H9 (cell line): Measurements from ENCODE around the gene ZCWPW1. TPM values are rescaled to one million over a fixed set of nuclear protein-coding genes. Genes with fewer than 3 reads are reported as not detected.
"Not testable (repeated sequence)": the region's sequence is repeated elsewhere in the genome, so short reads cannot be mapped to it uniquely, and the experiment has no call there.

Experiments
- DNase-seq: peaks from one replicate; pipeline ENCODE4 v3.0.0-alpha.2; 2017
- H2AFZ ChIP-seq: one replicate; pipeline ENCODE4 v1.6.1; 2013; ENCODE audit warnings: mild to moderate bottlenecking, low read length, control low read depth, moderate library complexity
- H2AK5ac ChIP-seq: 2 replicates; pipeline ENCODE4 v1.6.1; 2013; ENCODE audit warnings: low read length, control low read depth, mixed read lengths; ENCODE audit not compliant: insufficient read length
- H2BK120ac ChIP-seq: one replicate; pipeline ENCODE4 v1.6.1; 2013; ENCODE audit warnings: low read depth, mild to moderate bottlenecking, low read length, control low read depth, inconsistent platforms; ENCODE audit not compliant: poor library complexity, severe bottlenecking
- H2BK12ac ChIP-seq: 2 replicates; pipeline ENCODE4 v1.6.1; 2013; ENCODE audit warnings: low read length, control low read depth, mixed read lengths, low read depth; ENCODE audit not compliant: insufficient read length
- H2BK15ac ChIP-seq: 2 replicates; pipeline ENCODE4 v1.6.1; 2013; ENCODE audit warnings: low read depth, low read length, control low read depth
- H2BK20ac ChIP-seq: one replicate; pipeline ENCODE4 v1.6.1; 2013; ENCODE audit warnings: low read depth, mild to moderate bottlenecking, low read length, control low read depth, inconsistent platforms; ENCODE audit not compliant: poor library complexity, severe bottlenecking
- H2BK5ac ChIP-seq: 2 replicates; pipeline ENCODE4 v1.6.1; 2013; ENCODE audit warnings: low read length, control low read depth, mixed read lengths; ENCODE audit not compliant: insufficient read length
- H3K14ac ChIP-seq: 2 replicates; pipeline ENCODE4 v1.6.1; 2013; ENCODE audit warnings: low read length, control low read depth; ENCODE audit not compliant: insufficient read depth
- H3K18ac ChIP-seq: 2 replicates; pipeline ENCODE4 v1.6.1; 2013; ENCODE audit warnings: low read depth, mild to moderate bottlenecking, mixed read lengths, low read length, control low read depth; ENCODE audit not compliant: insufficient read length
- H3K23ac ChIP-seq: 2 replicates; pipeline ENCODE4 v1.6.1; 2013; ENCODE audit warnings: low read length, control low read depth, mixed read lengths, low read depth; ENCODE audit not compliant: insufficient read length
- H3K23me2 ChIP-seq: 2 replicates; pipeline ENCODE4 v1.6.1; 2013; ENCODE audit warnings: low read depth, mild to moderate bottlenecking, mixed read lengths, low read length, control low read depth; ENCODE audit not compliant: insufficient read length, poor library complexity, severe bottlenecking
- H3K27ac ChIP-seq: 2 replicates; pipeline ENCODE4 v1.5.1; 2013; ENCODE audit warnings: low read length, control low read depth, mixed read lengths, low read depth; ENCODE audit not compliant: insufficient read length
- H3K27me3 ChIP-seq: 2 replicates; pipeline ENCODE4 v1.6.1; 2013; ENCODE audit warnings: low read length, control low read depth, inconsistent platforms; ENCODE audit not compliant: insufficient read depth
- H3K4ac ChIP-seq: 2 replicates; pipeline ENCODE4 v1.6.1; 2013; ENCODE audit warnings: low read depth, mild to moderate bottlenecking, control low read depth, inconsistent platforms, low read length, moderate library complexity
- H3K4me1 ChIP-seq: 2 replicates; pipeline ENCODE4 v1.6.1; 2013; ENCODE audit warnings: low read length, control low read depth, inconsistent platforms; ENCODE audit not compliant: insufficient read depth
- H3K4me2 ChIP-seq: 2 replicates; pipeline ENCODE4 v1.6.1; 2013; ENCODE audit warnings: low read length, control low read depth, mixed read lengths; ENCODE audit not compliant: insufficient read length, insufficient read depth
- H3K56ac ChIP-seq: 2 replicates; pipeline ENCODE4 v1.6.1; 2013; ENCODE audit warnings: low read depth, mild to moderate bottlenecking, mixed read lengths, low read length, control low read depth; ENCODE audit not compliant: insufficient read length
- H3K79me1 ChIP-seq: 2 replicates; pipeline ENCODE4 v1.6.1; 2013; ENCODE audit warnings: low read depth, mild to moderate bottlenecking, moderate library complexity, low read length, control low read depth, inconsistent platforms; ENCODE audit not compliant: insufficient read depth, poor library complexity, severe bottlenecking
- H3K79me2 ChIP-seq: 2 replicates; pipeline ENCODE4 v1.6.1; 2013; ENCODE audit warnings: low read length, control low read depth, inconsistent platforms; ENCODE audit not compliant: insufficient read depth
- H3K9ac ChIP-seq: 2 replicates; pipeline ENCODE4 v1.6.1; 2013; ENCODE audit warnings: low read length, control low read depth, mixed read lengths; ENCODE audit not compliant: insufficient read length; ENCODE audit errors: extremely low read depth
- H3K9me3 ChIP-seq: one replicate; pipeline ENCODE4 v1.6.1; 2013; ENCODE audit warnings: low read depth, low read length, inconsistent platforms; ENCODE audit not compliant: control insufficient read depth
- H3T11ph ChIP-seq: one replicate; pipeline ENCODE4 v1.6.1; 2013; ENCODE audit warnings: mild to moderate bottlenecking, low read length, control low read depth, inconsistent platforms
- H4K20me1 ChIP-seq: one replicate; pipeline ENCODE4 v1.6.1; 2013; ENCODE audit not compliant: control insufficient read depth, insufficient read length, insufficient read depth
- H4K5ac ChIP-seq: 2 replicates; pipeline ENCODE4 v1.6.1; 2013; ENCODE audit warnings: low read depth, mild to moderate bottlenecking, mixed read lengths, low read length, control low read depth; ENCODE audit not compliant: insufficient read length
- H4K8ac ChIP-seq: replicated peaks from 2 replicates; pipeline ENCODE4 v1.6.1; 2013; ENCODE audit warnings: low read length, control low read depth, mixed read lengths, low read depth; ENCODE audit not compliant: insufficient read length
- H4K91ac ChIP-seq: 2 replicates; pipeline ENCODE4 v1.6.1; 2013; ENCODE audit warnings: low read depth, mild to moderate bottlenecking, moderate library complexity, mixed read lengths, low read length, control low read depth; ENCODE audit not compliant: insufficient read length
- H3K27ac Mint-ChIP-seq, 3 experiments: 2 replicates in 2 of 3; 3 replicates in 1 of 3; pipeline ENCODE4 v1.8.0; 2020 to 2021; ENCODE audit warnings: mixed read lengths in 3 of 3, mild to moderate bottlenecking in 1 of 3, moderate library complexity in 1 of 3
- H3K27me3 Mint-ChIP-seq: 2 replicates; pipeline ENCODE4 v1.8.0; 2021; ENCODE audit warnings: low read depth, mild to moderate bottlenecking, moderate library complexity, mixed read lengths
- H3K36me3 Mint-ChIP-seq, 3 experiments: 2 replicates in 2 of 3; 3 replicates in 1 of 3; pipeline ENCODE4 v1.8.0; 2020 to 2021; ENCODE audit warnings: low read depth in 3 of 3, mixed read lengths in 3 of 3; ENCODE audit not compliant: insufficient read depth in 1 of 3
- H3K4me1 Mint-ChIP-seq, 2 experiments: 2 replicates each; pipeline ENCODE4 v1.8.0; 2020; ENCODE audit warnings: mixed read lengths in 2 of 2
- H3K4me3 Mint-ChIP-seq, 2 experiments: 2 replicates in 1 of 2; 3 replicates in 1 of 2; pipeline ENCODE4 v1.8.0; 2020 to 2021; ENCODE audit warnings: mild to moderate bottlenecking in 2 of 2, mixed read lengths in 2 of 2, moderate library complexity in 1 of 2
- H3K9me3 Mint-ChIP-seq, 2 experiments: 2 replicates in 1 of 2; 3 replicates in 1 of 2; pipeline ENCODE4 v1.8.0; 2020; ENCODE audit warnings: mild to moderate bottlenecking in 2 of 2, mixed read lengths in 2 of 2, moderate library complexity in 1 of 2
- WGBS: extraction: QIAGEN DNeasy Blood & Tissue Kit; methylation state at CpG from one replicate; pipeline ENCODE4 v1.1.7; 2013; ENCODE audit warnings: missing lambda C conversion rate, low lambda C conversion rate, mixed read lengths; ENCODE audit not compliant: insufficient read length; ENCODE audit errors: extremely low coverage; 5-methylcytosine and 5-hydroxymethylcytosine counted together
- total RNA-seq: library from RNA; stranded (reverse); gene quantifications from 2 replicates; pipeline ENCODE4 v1.2.1, GENCODE V29; 2021

The ZCWPW1 gene
- total RNA-seq, 1 experiment from 2014 or later, result 1.1 TPM

GRCh38 chr7:100438731-100439130, 10.2 kb upstream of the ZCWPW1 start:
- H3K27ac Mint-ChIP-seq, H3K27ac ChIP-seq, H3K9me3 Mint-ChIP-seq, H4K91ac ChIP-seq, H3K4me3 Mint-ChIP-seq, H3K79me1 ChIP-seq, DNase-seq, H3K27me3 Mint-ChIP-seq, H3K4me1 ChIP-seq, H2BK20ac ChIP-seq, H3K4ac ChIP-seq, H3K23me2 ChIP-seq, H2BK120ac ChIP-seq, H4K8ac ChIP-seq, H3T11ph ChIP-seq, H3K23ac ChIP-seq, H2BK5ac ChIP-seq, H3K9ac ChIP-seq, H3K79me2 ChIP-seq, H3K18ac ChIP-seq, H3K14ac ChIP-seq, H3K27me3 ChIP-seq, H2AFZ ChIP-seq, H2BK12ac ChIP-seq, H2AK5ac ChIP-seq, H4K5ac ChIP-seq, H3K4me2 ChIP-seq, H4K20me1 ChIP-seq, H3K9me3 ChIP-seq, H3K56ac ChIP-seq, H2BK15ac ChIP-seq: not testable (repeated sequence)
- Mint-ChIP-seq H3K4me1 (peaks cover 14 to 16% of the 10 kb centered on the region in 2 experiments), H3K36me3 (peaks cover 12 to 35% (median 14%) of the 10 kb centered on the region in 3 experiments)
- WGBS, result no CpG with 5 or more reads among the region's 8 CpGs
